Mucosa of rectum (tissue), 2 donors: ENCODE measurements around the gene PES1.
A peak's percentile ranks its signal among the peaks of the same experiment; 100 is the strongest.

Experiments used
- H3K27ac ChIP-seq, 2 donors: one replicate each; pipeline ENCODE4 v1.7.0; 2013; ENCODE audit warnings: inconsistent platforms in 2 of 2, low read depth in 2 of 2, low read length in 2 of 2
- H3K27me3 ChIP-seq, 2 donors: one replicate each; pipeline ENCODE4 v1.7.0; 2013; ENCODE audit warnings: low read length in 2 of 2; ENCODE audit not compliant: control insufficient read depth in 2 of 2, insufficient read depth in 2 of 2
- H3K36me3 ChIP-seq, 2 donors: one replicate each; pipeline ENCODE4 v1.7.0; 2013; ENCODE audit warnings: low read length in 2 of 2; ENCODE audit not compliant: control insufficient read depth in 2 of 2, insufficient read depth in 2 of 2
- H3K4me1 ChIP-seq, 2 donors: one replicate each; pipeline ENCODE4 v1.7.0; 2013; ENCODE audit warnings: low read length in 2 of 2, mild to moderate bottlenecking in 1 of 2; ENCODE audit not compliant: control insufficient read depth in 2 of 2, insufficient read depth in 2 of 2
- H3K4me3 ChIP-seq, 2 donors: one replicate each; pipeline ENCODE4 v1.7.0; 2013; ENCODE audit warnings: low read length in 2 of 2
- H3K9ac ChIP-seq, 2 donors: one replicate each; pipeline ENCODE4 v1.7.0; 2013; ENCODE audit warnings: low read length in 2 of 2, low read depth in 1 of 2, mild to moderate bottlenecking in 1 of 2
- H3K9me3 ChIP-seq, 2 donors: one replicate each; pipeline ENCODE4 v1.7.0; 2013; ENCODE audit warnings: low read length in 2 of 2; ENCODE audit not compliant: control insufficient read depth in 2 of 2
- donor health status: healthy.
- donor health status: Normal muscosa, but diverticular disease.

The PES1 gene

DNA sequence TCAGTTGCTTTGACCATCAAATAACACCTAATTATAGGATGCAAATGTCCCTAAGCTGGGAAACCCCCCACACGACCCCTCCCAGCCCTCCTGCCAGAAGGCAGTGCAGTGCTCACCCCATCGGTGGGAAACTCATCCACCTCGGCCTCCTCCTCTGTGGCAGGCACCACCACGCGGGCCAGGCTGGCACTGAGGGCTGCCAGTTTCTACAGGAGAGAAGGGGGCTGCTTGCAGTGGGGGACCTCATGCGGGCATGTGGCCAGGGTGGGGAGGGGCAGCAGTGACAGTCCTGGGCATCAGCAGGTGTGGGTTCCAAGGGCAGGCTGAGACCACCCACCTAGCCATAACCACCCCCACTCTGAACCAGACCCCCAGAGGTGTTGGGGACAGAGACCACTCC is 10.8 kb downstream of the PES1 start:
- H3K4me3 ChIP-seq, result no peak overlapping the region
- no peak overlapping the region for H3K27ac ChIP-seq
- no peak overlapping the region for H3K9ac ChIP-seq
- H3K36me3 ChIP-seq, result peaks cover 78 to 98% of the 10 kb centered on the region in 2 donors
- peaks cover 0 to 8% of the 10 kb centered on the region in 2 donors for H3K4me1 ChIP-seq
- no peaks in the 10 kb centered on the region for H3K27me3 ChIP-seq
- H3K9me3 ChIP-seq, result no peaks in the 10 kb centered on the region

DNA sequence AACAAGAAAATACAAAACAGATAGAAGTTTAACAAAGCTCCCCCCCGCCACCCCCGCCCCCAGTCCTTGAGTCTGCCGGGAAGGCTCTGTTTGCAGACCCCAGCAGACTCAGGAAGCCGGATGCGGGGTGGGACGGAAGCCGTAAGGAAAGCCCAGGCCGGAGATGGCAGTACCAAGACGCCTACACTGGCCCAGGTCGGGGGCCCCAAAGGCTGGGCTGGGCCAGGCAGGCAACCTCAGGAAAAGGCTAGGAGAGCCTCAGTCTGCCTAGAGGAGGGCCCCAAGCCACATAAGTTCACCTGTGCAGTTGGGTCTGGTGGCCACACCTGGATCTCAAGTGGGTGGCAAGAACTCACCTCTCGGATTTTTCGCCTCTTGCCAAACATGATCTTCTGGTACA is 13.2 kb downstream of the PES1 start:
- no peak overlapping the region for H3K4me3 ChIP-seq
- H3K27ac ChIP-seq, result no peak overlapping the region
- no peaks in the 10 kb centered on the region for H3K27me3 ChIP-seq
- no peaks in the 10 kb centered on the region for H3K9me3 ChIP-seq
- H3K9ac ChIP-seq, result no peak overlapping the region
- peaks cover 61 to 79% of the 10 kb centered on the region in 2 donors for H3K36me3 ChIP-seq
- H3K4me1 ChIP-seq, result peaks cover 7 to 28% of the 10 kb centered on the region in 2 donors

DNA sequence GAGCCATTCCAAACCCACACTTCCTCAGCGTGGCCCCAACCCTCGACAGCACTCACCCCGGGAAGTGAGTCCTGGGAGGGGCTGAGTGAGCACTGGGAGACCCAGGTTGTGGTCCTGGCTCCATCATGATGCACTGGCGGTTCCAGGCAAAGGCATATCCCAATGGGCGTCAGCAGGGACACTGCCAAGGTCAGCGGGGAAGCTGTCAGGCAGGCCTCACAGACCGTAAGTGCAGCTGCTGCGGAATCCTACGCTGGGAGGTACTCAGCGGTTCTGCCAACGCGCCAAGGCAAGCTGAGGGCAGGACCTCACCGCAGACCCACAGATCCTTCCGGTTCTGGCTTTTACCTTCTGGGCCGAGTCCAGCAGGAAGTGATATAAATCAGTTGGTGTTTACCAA is 15.9 kb downstream of the PES1 start:
- peak overlapping the region; percentile 39 to 52 for H3K27ac ChIP-seq
- H3K4me3 ChIP-seq, result no peak overlapping the region
- peaks cover 14 to 41% of the 10 kb centered on the region in 2 donors for H3K4me1 ChIP-seq
- peaks cover 38 to 53% of the 10 kb centered on the region in 2 donors for H3K36me3 ChIP-seq
- H3K9ac ChIP-seq, result peak overlapping the region in 1 of 2 donors; percentile 25
- H3K27me3 ChIP-seq, result no peaks in the 10 kb centered on the region
- H3K9me3 ChIP-seq, result no peaks in the 10 kb centered on the region

DNA sequence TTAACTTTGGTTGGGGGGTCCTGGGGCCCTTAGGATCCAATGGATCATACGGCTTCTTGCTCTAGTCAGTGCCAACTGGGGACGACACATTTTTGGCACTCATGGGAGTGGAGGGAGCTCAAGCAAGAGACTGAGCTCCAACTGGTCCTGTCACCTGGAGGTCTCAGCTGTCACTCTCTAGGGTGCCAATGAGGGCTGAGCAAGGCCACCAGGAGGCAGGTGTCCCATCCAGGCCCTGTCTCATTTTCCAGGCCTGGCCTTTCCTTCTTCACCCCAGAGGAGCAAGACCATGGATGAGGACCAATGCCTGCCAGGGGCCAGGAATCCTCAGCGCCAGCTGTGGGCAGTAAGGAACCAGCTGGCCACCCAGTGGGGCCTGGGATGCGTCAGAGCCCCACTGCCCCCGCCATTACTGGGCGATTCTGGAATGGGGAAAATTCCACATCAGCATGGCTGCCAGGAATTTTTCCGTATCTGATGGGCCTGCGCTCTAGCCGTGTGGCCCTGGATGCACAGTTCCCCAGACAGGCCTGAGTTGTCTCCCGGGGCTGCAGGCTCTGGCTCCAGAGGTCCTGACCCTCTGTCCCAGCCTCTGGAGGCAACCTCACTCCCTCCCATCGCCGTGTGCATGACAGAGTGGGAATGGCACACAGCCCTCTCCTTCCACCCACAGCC is 16.6 kb downstream of the PES1 start:
- peak overlapping the region; percentile 15 to 35 for H3K4me3 ChIP-seq
- peak overlapping the region; percentile 52 to 54 for H3K27ac ChIP-seq
- H3K27me3 ChIP-seq, result no peaks in the 10 kb centered on the region
- peaks cover 31 to 46% of the 10 kb centered on the region in 2 donors for H3K36me3 ChIP-seq
- no peaks in the 10 kb centered on the region for H3K9me3 ChIP-seq
- H3K9ac ChIP-seq, result peak overlapping the region; percentile 14 to 53
- peaks cover 14 to 41% of the 10 kb centered on the region in 2 donors for H3K4me1 ChIP-seq

DNA sequence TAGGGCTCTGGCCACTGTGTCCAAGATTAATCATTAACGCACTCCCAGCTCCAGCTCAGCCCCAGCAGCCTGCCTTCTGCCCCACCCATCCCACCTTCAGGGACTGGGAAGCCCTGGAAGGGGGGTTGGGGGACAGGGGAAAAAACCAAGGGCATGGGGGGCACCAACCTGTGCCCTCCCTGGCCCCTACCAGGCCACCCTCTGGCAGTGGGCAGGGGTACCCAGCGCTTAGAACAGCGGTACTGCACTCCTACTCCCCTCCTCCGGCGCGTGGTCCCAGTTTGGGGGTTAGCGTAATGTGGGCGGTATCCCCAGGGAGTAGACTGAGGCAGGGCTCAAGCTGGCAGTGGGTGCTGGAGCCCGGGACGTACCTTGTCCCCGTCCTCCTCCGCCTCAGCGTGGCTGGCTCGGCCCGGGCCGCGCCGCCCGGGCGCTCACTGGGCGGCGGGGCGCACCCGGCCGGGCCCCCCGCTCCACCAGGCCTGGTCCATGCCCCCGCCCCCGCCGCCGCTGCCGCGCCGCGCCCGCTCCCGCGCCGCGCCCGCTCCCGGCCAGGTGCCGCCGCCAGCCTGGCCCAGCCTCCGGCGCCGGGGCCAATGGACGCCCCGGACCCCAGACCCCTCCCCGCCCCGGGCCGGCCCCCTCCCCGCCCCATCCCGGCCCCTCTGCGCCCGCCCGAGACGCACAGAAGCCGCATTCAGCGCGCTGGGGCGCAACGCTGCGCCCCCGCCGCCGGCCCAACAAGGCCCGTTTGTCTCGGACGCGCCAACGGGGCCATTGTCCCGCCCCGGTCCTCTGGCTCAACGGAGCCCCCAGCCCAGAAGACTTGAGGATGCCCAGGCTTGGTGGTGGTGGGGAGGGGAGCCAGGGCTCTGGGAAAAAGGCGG is 17.4 kb downstream of the PES1 start, which contains the start of gene GAL3ST1:
TSS of gene GAL3ST1 (minus strand) at position 571 of the 887 bp plus-strand sequence. CDS start 17,273 bp downstream, outside the sequence.
- Histone ChIP-seq H3K36me3 (peaks cover 23 to 38% of the 10 kb centered on the region in 2 donors), H3K27me3 (no peaks in the 10 kb centered on the region), H3K4me3 (peak within 1 kb of the TSS; percentile 63 to 68), H3K4me1 (peaks cover 14 to 41% of the 10 kb centered on the region in 2 donors), H3K9me3 (no peaks in the 10 kb centered on the region), H3K27ac (peak within 1 kb of the TSS; percentile 89), H3K9ac (peak within 1 kb of the TSS; percentile 74 to 82)

DNA sequence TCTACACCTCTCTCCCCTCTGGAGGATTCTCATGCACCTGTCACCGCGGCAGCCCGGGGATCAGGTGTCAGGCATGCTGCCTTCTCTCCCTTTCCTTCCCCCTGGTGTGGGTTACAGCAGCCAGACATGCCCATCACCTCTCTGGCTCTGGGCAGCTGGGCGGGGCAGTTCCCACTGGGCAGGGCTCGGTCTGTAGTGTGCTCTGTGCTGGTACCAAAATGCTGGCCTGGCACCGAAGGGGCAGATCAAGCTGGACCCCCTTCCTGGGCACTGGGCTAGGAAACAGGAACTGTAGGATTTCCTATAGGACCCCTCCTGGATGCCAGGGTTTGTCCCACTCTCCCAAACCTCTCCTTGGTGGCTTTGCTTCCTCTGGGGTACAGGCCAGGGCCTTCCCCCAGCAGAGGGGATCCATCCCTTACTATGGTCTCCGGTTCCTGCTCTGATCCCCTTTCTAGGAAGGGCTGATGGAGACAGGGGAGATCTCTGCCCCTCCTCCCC is 18.1 kb downstream of the PES1 start:
- Histone ChIP-seq H3K9ac (peak overlapping the region; percentile 74 to 82), H3K27me3 (no peaks in the 10 kb centered on the region), H3K9me3 (no peaks in the 10 kb centered on the region), H3K4me1 (peaks cover 14 to 41% of the 10 kb centered on the region in 2 donors), H3K27ac (peak overlapping the region; percentile 89), H3K4me3 (peak overlapping the region; percentile 63 to 68), H3K36me3 (peaks cover 16 to 31% of the 10 kb centered on the region in 2 donors)

DNA sequence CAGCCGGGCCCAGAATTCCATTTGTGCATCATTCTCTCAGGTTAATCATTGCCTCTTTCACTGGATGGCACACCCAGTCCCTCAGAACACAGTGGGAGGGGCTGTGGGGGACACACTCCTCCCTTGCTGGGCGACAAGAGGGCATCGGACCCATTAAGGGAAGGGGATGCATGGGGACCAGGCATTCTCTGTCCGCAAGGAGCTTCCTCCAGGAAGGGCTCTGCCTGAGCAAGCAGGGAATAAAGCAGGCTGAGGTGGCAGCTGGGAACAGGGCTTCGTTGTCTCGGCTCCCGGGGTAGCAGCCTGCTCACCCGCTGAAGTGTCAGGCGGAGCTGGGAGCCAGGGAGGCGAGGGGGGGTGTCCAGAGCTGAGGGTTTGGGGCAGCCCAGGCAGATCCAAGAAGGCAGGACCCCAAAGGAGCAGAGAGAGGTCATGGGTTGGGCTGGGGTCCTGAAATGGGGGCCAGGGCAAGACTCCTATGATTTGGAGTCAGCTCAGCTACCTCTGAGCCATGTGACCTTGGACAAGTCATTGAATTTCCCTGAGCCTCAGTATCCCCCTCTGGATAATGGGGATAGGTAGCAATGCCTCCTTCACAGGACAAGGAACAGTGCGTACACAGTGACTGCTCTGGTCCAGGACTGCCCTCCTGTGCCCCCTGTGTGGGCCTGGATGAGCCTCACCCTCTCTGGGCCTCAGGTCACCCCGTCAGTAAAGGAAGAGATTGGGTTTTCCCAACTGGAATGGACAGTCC is 18.7 kb downstream of the PES1 start:
- H3K4me1 ChIP-seq, result peaks cover 14 to 44% of the 10 kb centered on the region in 2 donors
- no peaks in the 10 kb centered on the region for H3K27me3 ChIP-seq
- peak overlapping the region; percentile 63 to 68 for H3K4me3 ChIP-seq
- H3K9ac ChIP-seq, result peak overlapping the region; percentile 24 to 61
- H3K36me3 ChIP-seq, result peaks cover 13 to 25% of the 10 kb centered on the region in 2 donors
- peak overlapping the region; percentile 89 for H3K27ac ChIP-seq
- H3K9me3 ChIP-seq, result no peaks in the 10 kb centered on the region

DNA sequence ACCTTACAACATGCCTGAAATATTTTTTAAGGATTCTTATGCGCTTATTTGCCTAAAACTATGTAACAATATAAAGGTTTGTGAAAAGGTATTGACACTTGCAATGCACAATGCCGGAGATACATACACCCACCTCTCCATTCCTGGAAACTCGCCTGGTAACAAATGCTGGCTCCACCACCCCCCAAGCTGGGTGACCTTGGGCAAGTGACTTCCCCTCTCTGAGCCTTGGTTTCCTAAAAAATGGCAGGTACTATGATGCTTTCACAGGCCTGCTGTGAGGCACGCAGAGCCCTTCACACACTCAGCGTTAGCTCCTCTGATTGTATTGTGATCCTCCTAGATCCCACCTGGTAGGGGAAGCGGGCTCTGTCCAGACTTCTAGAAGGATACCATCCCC is 19.5 kb downstream of the PES1 start:
- H3K4me3 ChIP-seq, result peak overlapping the region in 1 of 2 donors; percentile 19
- H3K9me3 ChIP-seq, result no peaks in the 10 kb centered on the region
- H3K4me1 ChIP-seq, result peaks cover 14 to 46% of the 10 kb centered on the region in 2 donors
- peak overlapping the region in 1 of 2 donors; percentile 89 for H3K27ac ChIP-seq
- no peaks in the 10 kb centered on the region for H3K27me3 ChIP-seq
- H3K9ac ChIP-seq, result no peak overlapping the region
- peaks cover 13 to 17% of the 10 kb centered on the region in 2 donors for H3K36me3 ChIP-seq

DNA sequence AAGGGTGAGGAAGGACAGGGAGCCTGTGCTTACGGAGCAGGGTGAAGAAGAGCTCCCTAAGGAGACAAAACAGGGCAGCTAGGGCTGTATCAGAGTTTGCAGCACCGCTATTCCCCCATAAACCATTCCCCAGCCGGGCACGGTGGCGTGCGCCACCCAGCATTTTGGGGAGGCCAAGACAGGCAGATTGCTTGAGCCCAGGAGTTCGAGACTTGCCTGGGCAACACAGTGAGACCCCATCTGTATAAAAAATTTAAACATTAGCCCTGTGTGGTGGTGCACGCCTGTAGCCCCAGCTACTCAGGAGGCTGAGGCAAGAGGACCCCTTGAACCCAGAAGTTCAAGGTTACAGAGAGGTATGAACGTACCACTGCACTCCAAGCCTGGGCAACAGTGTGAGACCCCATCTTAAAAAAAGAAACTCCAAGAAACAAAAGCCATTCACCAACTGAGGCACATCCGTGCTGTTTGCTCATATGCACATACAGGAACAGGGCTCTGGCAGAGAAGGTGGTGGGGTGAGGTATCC is 22.0 kb downstream of the PES1 start:
- Histone ChIP-seq H3K27ac (no peak overlapping the region), H3K27me3 (no peaks in the 10 kb centered on the region), H3K36me3 (no peaks in the 10 kb centered on the region), H3K9ac (no peak overlapping the region), H3K9me3 (no peaks in the 10 kb centered on the region), H3K4me1 (peaks cover 19 to 39% of the 10 kb centered on the region in 2 donors), H3K4me3 (no peak overlapping the region)
